C4-2B (cell line): ENCODE results near the gene HEPACAM.

Experiments
- CTCF ChIP-seq: fragments of 450-650 bp; conservative IDR thresholded peaks from 2 replicates; pipeline ENCODE4 v1.5.1; 2017; ENCODE audit warnings: mild to moderate bottlenecking
- ZFX ChIP-seq: fragments of 450-650 bp; IDR thresholded peaks from 2 replicates; pipeline ENCODE4 v1.6.1; 2017

DNA sequence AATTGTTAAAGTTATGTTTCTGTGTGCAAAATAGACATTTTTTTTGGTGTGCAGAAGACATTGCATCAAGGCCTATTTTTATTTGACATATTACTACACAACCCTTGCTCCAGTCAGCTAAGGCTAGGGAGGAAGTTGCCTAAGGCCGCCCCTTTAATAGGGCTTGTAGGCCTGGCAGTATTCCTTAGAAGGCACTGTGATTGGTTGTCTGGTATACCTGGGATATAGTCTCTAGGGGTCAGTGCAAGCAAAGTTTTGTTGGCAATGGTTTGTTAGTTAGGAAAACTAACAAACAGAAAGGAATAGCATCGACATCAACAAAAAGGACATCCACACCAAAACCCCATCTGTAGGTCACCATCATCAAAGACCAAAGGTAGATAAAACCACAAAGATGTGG, 35.1 kb upstream of the HEPACAM start:
- no peak for TF ChIP-seq ZFX
- TF ChIP-seq CTCF = peak; percentile 40
